Activated CD4-positive, alpha-beta memory T cell treated with anti-CD3 and anti-CD28 coated beads, Interleukin-2, amount 10 ng/mL, durations not matched to agents 7 days and 5 days (primary cell): ENCODE data around the gene GJB2. TPM values are rescaled to one million over a fixed set of nuclear protein-coding genes. Genes with fewer than 3 reads are reported as not detected.

ENCODE experiments used
- CTCF ChIA-PET: fragments of 350-600 bp; sonication (Branson Sonifier 250); formaldehyde crosslinking; loops from one replicate; lab custom pipeline; 2021; ENCODE audit warnings: antibody characterized with exemption, inconsistent platforms; lab: Charles Lee
- POLR2A ChIA-PET: fragments of 350-600 bp; sonication (Branson Sonifier 250); formaldehyde crosslinking; loops from one replicate; lab custom pipeline; 2021; ENCODE audit warnings: antibody characterized with exemption; lab: Charles Lee
- DNase-seq: peaks from one replicate; pipeline ENCODE4 v3.0.0-alpha.2; 2020
- H3K27ac Mint-ChIP-seq: one replicate; pipeline ENCODE4 v1.8.0; 2021; ENCODE audit warnings: mild to moderate bottlenecking, mixed read lengths
- H3K27me3 Mint-ChIP-seq: one replicate; pipeline ENCODE4 v1.8.0; 2021; ENCODE audit warnings: mixed read lengths
- H3K36me3 Mint-ChIP-seq: one replicate; pipeline ENCODE4 v1.8.0; 2021; ENCODE audit warnings: low read depth, mixed read lengths
- H3K4me1 Mint-ChIP-seq: one replicate; pipeline ENCODE4 v1.8.0; 2021; ENCODE audit warnings: mixed read lengths
- H3K4me3 Mint-ChIP-seq: one replicate; pipeline ENCODE4 v1.8.0; 2021; ENCODE audit warnings: mild to moderate bottlenecking, mixed read lengths
- H3K9me3 Mint-ChIP-seq: one replicate; pipeline ENCODE4 v1.8.0; 2021; ENCODE audit warnings: mixed read lengths
- total RNA-seq, 2 experiments: library from RNA; stranded (reverse); gene quantifications; one replicate each; pipeline ENCODE4 v1.2.3, GENCODE V29; 2021

The GJB2 gene
- total RNA-seq, 2 experiments from 2014 or later = 5.6 to 5.8 TPM

- Mint-ChIP-seq H3K36me3 (no peaks in the 10 kb centered on the region), H3K27ac (no peak overlapping the region), H3K4me3 (no peak overlapping the region), H3K9me3 (no peaks in the 10 kb centered on the region), H3K27me3 (peaks cover 60% of the 10 kb centered on the region), H3K4me1 (peaks cover 1% of the 10 kb centered on the region)
- CTCF ChIA-PET = interaction anchor here (0.7 kb wide), 1 partner anchor 161 kb away, joined by 4 read pairs; no protein-coding TSS in a partner anchor
- peak; percentile 10 for DNase-seq
- POLR2A ChIA-PET = no interaction called here
These were observed 49.7 kb downstream of the GJB2 start for GRCh38 chr13:20142927-20143480.

GRCh38 chr13:20142023-20142926, 50.5 kb downstream of the GJB2 start:
- POLR2A ChIA-PET = no interaction called here
- Mint-ChIP-seq H3K9me3 (no peaks in the 10 kb centered on the region), H3K36me3 (no peaks in the 10 kb centered on the region), H3K27me3 (peaks cover 63% of the 10 kb centered on the region), H3K4me3 (no peak overlapping the region), H3K27ac (no peak overlapping the region), H3K4me1 (peaks cover 1% of the 10 kb centered on the region)
- CTCF ChIA-PET = interaction anchor here (1.5 kb wide), 1 partner anchor 157 kb away, joined by 3 read pairs; no protein-coding TSS in a partner anchor
- DNase-seq = peak; percentile 6

- Mint-ChIP-seq H3K4me1 (peaks cover 5% of the 10 kb centered on the region), H3K36me3 (no peaks in the 10 kb centered on the region), H3K27ac (no peak overlapping the region), H3K4me3 (no peak overlapping the region), H3K9me3 (no peaks in the 10 kb centered on the region), H3K27me3 (peaks cover 64% of the 10 kb centered on the region)
- CTCF ChIA-PET = interaction anchor here (1.5 kb wide), 1 partner anchor 156 kb away, joined by 3 read pairs; no protein-coding TSS in a partner anchor
- no peak for DNase-seq
- POLR2A ChIA-PET = no interaction called here
These were observed 51.3 kb downstream of the GJB2 start for GRCh38 chr13:20141238-20142022.

- no peak overlapping the region for H3K27ac Mint-ChIP-seq
- H3K4me3 Mint-ChIP-seq = no peak overlapping the region
- POLR2A ChIA-PET = interaction anchor here (1.2 kb wide), 1 partner anchor 19 kb away, joined by 3 read pairs; no protein-coding TSS in a partner anchor
- peaks cover 63% of the 10 kb centered on the region for H3K27me3 Mint-ChIP-seq
- DNase-seq = no peak
- no peaks in the 10 kb centered on the region for H3K9me3 Mint-ChIP-seq
- CTCF ChIA-PET = no interaction called here
- H3K4me1 Mint-ChIP-seq = peaks cover 7% of the 10 kb centered on the region
- no peaks in the 10 kb centered on the region for H3K36me3 Mint-ChIP-seq
These were observed 52.3 kb downstream of the GJB2 start for GRCh38 chr13:20140487-20140886.

- peaks cover 53% of the 10 kb centered on the region for H3K27me3 Mint-ChIP-seq
- H3K27ac Mint-ChIP-seq = no peak overlapping the region
- ChIA-PET CTCF (interaction anchor here (1.2 kb wide), 1 partner anchor 10 kb away, joined by 4 read pairs; no protein-coding TSS in a partner anchor), POLR2A (interaction anchor here (1.4 kb wide), 1 partner anchor 9 kb away, joined by 3 read pairs; no protein-coding TSS in a partner anchor)
- H3K36me3 Mint-ChIP-seq = no peaks in the 10 kb centered on the region
- peaks cover 6% of the 10 kb centered on the region for H3K4me1 Mint-ChIP-seq
- DNase-seq = no peak
- no peaks in the 10 kb centered on the region for H3K9me3 Mint-ChIP-seq
- H3K4me3 Mint-ChIP-seq = no peak overlapping the region
These were observed 54.9 kb downstream of the GJB2 start for GRCh38 chr13:20137875-20138274.

Other genes starting within 250 kb of the GJB2 start
- gene ZMYM2, start 234.2 kb downstream of the GJB2 start, total RNA-seq = 10 to 100 TPM; 61.8 TPM
- gene GJA3, start 31.9 kb downstream of the GJB2 start, total RNA-seq = under 1 TPM; 0.13 to 0.23 TPM
- gene GJB6, start 39.4 kb upstream of the GJB2 start, total RNA-seq = 1 to 10 TPM; 6.0 to 6.1 TPM